A549 (cell line): ENCODE data around the gene NIPAL1.

Experiments
- CHD2 ChIP-seq: fragments of 150-350 bp; IDR thresholded peaks from 2 replicates; pipeline ENCODE4 v1.6.1; 2014; ENCODE audit warnings: low read length; ENCODE audit not compliant: partially characterized antibody
- CTCF ChIP-seq: fragments of >200 bp; sonication (Bioruptor Twin); formaldehyde crosslinking; IDR thresholded peaks from 3 replicates; pipeline ENCODE4 v1.5.1; 2016
- MAFK ChIP-seq: fragments of 450-650 bp; IDR thresholded peaks from 2 replicates; pipeline ENCODE4 v1.6.1; 2014; ENCODE audit not compliant: partially characterized antibody
- POLR2A ChIP-seq: IDR thresholded peaks from 2 replicates; pipeline ENCODE4 v1.6.1; 2012; ENCODE audit warnings: mild to moderate bottlenecking, low read length
- TF ChIP-seq, protein P1 (sequence below): IDR thresholded peaks from 2 replicates; pipeline ENCODE4 v1.6.1; 2012
- TF ChIP-seq, protein P2 (sequence below): fragments of 450-650 bp; IDR thresholded peaks from 2 replicates; pipeline ENCODE4 v1.6.1; 2014; ENCODE audit warnings: antibody characterized with exemption

GRCh38 chr4:47974566-47974965, 42.0 kb upstream of the NIPAL1 start:
- TF ChIP-seq, protein P1, sequence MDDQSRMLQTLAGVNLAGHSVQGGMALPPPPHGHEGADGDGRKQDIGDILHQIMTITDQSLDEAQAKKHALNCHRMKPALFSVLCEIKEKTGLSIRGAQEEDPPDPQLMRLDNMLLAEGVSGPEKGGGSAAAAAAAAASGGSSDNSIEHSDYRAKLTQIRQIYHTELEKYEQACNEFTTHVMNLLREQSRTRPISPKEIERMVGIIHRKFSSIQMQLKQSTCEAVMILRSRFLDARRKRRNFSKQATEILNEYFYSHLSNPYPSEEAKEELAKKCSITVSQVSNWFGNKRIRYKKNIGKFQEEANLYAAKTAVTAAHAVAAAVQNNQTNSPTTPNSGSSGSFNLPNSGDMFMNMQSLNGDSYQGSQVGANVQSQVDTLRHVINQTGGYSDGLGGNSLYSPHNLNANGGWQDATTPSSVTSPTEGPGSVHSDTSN: no peak
- TF ChIP-seq CTCF (no peak), POLR2A (no peak), MAFK (no peak), CHD2 (no peak)
- TF ChIP-seq, protein P2, sequence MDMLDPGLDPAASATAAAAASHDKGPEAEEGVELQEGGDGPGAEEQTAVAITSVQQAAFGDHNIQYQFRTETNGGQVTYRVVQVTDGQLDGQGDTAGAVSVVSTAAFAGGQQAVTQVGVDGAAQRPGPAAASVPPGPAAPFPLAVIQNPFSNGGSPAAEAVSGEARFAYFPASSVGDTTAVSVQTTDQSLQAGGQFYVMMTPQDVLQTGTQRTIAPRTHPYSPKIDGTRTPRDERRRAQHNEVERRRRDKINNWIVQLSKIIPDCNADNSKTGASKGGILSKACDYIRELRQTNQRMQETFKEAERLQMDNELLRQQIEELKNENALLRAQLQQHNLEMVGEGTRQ: no peak
